Naive thymus-derived CD4-positive, alpha-beta T cell (primary cell): ENCODE data around the gene IFI27L2. TPM values are rescaled to one million over a fixed set of nuclear protein-coding genes. Genes with fewer than 3 reads are reported as not detected.

Experiments
- polyA plus RNA-seq, 2 donors: library from polyadenylated mRNA; unstranded; fragments of 300-500 nt; fragmentation: Illumina TruSeq; gene quantifications; one replicate each; pipeline ENCODE4 v1.2.3, GENCODE V29; 2021
- total RNA-seq, 6 experiments: library from RNA in 5 of 6; stranded (reverse) in 5 of 6; gene quantifications; 1 replicate in 5 of 6; 2 replicates in 1 of 6; pipeline ENCODE4 v1.2.3 and lab custom pipeline; 2021 to 2026

Gene IFI27L2
- total and polyA plus RNA-seq, 7 experiments from 2014 or later = 17.2 to 65.8 (median 29.2) TPM

Other genes starting within 250 kb of the IFI27L2 start
- not detected for gene FAM181A, start 202.3 kb downstream of the IFI27L2 start, total RNA-seq
- not detected for gene FAM181A, start 202.3 kb downstream of the IFI27L2 start, polyA plus RNA-seq
- gene ASB2, start 153.0 kb downstream of the IFI27L2 start, total RNA-seq = 10 to 100 TPM in 1 of 5 experiments, 1 to 10 TPM in 2, under 1 TPM in 2; 0.32 to 63.1 (median 1.4) TPM
- gene ASB2, start 153.0 kb downstream of the IFI27L2 start, polyA plus RNA-seq = not detected
- not detected for gene CCDC197, start 132.3 kb downstream of the IFI27L2 start, total RNA-seq
- gene CCDC197, start 132.3 kb downstream of the IFI27L2 start, polyA plus RNA-seq = not detected
- 1 to 10 TPM in 1 of 5 experiments, under 1 TPM in 3, not detected in 1; 0.11 to 2.5 (median 0.63) TPM for gene OTUB2, start 103.3 kb downstream of the IFI27L2 start, total RNA-seq
- under 1 TPM; 0.35 to 0.56 TPM for gene OTUB2, start 103.3 kb downstream of the IFI27L2 start, polyA plus RNA-seq
- gene DDX24, start 48.4 kb downstream of the IFI27L2 start, total RNA-seq = 100 to 1,000 TPM; 214 to 438 (median 333) TPM
- gene DDX24, start 48.4 kb downstream of the IFI27L2 start, polyA plus RNA-seq = 100 to 1,000 TPM; 190 to 306 TPM
- 10 to 100 TPM in 2 of 5 experiments, 1 to 10 TPM in 3; 6.3 to 31.8 (median 8.2) TPM for gene IFI27L1, start 48.3 kb downstream of the IFI27L2 start, total RNA-seq
- gene IFI27L1, start 48.3 kb downstream of the IFI27L2 start, polyA plus RNA-seq = 1 to 10 TPM; 7.6 to 8.5 TPM
- 100 to 1,000 TPM in 1 of 5 experiments, 1 to 10 TPM in 1, under 1 TPM in 1, not detected in 2; 1.00 to 221 (median 2.9) TPM for gene IFI27, start 18.9 kb downstream of the IFI27L2 start, total RNA-seq
- under 1 TPM in 1 of 2 donors, not detected in 1; 0.74 TPM for gene IFI27, start 18.9 kb downstream of the IFI27L2 start, polyA plus RNA-seq
- gene PPP4R4, start 44.7 kb upstream of the IFI27L2 start, total RNA-seq = 1 to 10 TPM in 4 of 5 experiments, under 1 TPM in 1; 0.44 to 2.4 (median 1.7) TPM
- gene PPP4R4, start 44.7 kb upstream of the IFI27L2 start, polyA plus RNA-seq = under 1 TPM; 0.06 to 0.19 TPM
- not detected for gene SERPINA10, start 163.7 kb upstream of the IFI27L2 start, total RNA-seq
- gene SERPINA10, start 163.7 kb upstream of the IFI27L2 start, polyA plus RNA-seq = not detected
- gene SERPINA6, start 193.7 kb upstream of the IFI27L2 start, total RNA-seq = not detected
- not detected for gene SERPINA6, start 193.7 kb upstream of the IFI27L2 start, polyA plus RNA-seq
- not detected for gene SERPINA2, start 237.1 kb upstream of the IFI27L2 start, total RNA-seq
- gene SERPINA2, start 237.1 kb upstream of the IFI27L2 start, polyA plus RNA-seq = not detected